ENCODE measurements around the gene C4orf46. TPM values are rescaled to one million over a fixed set of nuclear protein-coding genes. Genes with fewer than 3 reads are reported as not detected.

The C4orf46 gene
- total RNA-seq (2022; extraction: Qiagen RNA extraction): 6.9 to 10.5 TPM (median 8.6 TPM) in 5 replicates

GRCh38 chr4:158671665-158671914, at the start of gene C4orf46:
C4orf46 (minus strand) TSS chr4:158671887; CDS start chr4:158671801, 86 bp downstream.

GRCh38 chr4:158671915-158672806, 474 bp upstream of the C4orf46 start, which contains the start of gene ETFDH:
ETFDH (plus strand) TSS chr4:158672296; CDS start chr4:158672457, 161 bp downstream.

Other genes starting within 250 kb of the C4orf46 start
- gene RXFP1, start 150.0 kb downstream of the C4orf46 start, total RNA-seq (2022; extraction: Qiagen RNA extraction): not detected in 5 replicates
- 4.8 to 7.0 TPM (median 6.5 TPM) in 5 replicates for gene ETFDH, start 409 bp upstream of the C4orf46 start, total RNA-seq (2022; extraction: Qiagen RNA extraction)
- 33.1 to 41.5 TPM (median 36.6 TPM) in 5 replicates for gene PPID, start 51.5 kb upstream of the C4orf46 start, total RNA-seq (2022; extraction: Qiagen RNA extraction)
- gene FNIP2, start 97.1 kb upstream of the C4orf46 start, total RNA-seq (2022; extraction: Qiagen RNA extraction): 5.0 to 10.6 TPM (median 8.0 TPM) in 5 replicates

Data from A549 treated with dexamethasone at 1 μM for 4 hours (cell line).